ENCODE measurements around the gene IL27RA.

Gene IL27RA

GRCh38 chr19:14090509-14091080 lies 59.0 kb downstream of the IL27RA start, which contains the start of gene SAMD1:
Gene SAMD1 (minus strand): TSS chr19:14090751.
- no peak for DNase-seq

GRCh38 chr19:14091081-14091812 lies 59.7 kb downstream of the IL27RA start:
- no peak for DNase-seq

GRCh38 chr19:14091813-14092462 lies 60.4 kb downstream of the IL27RA start:
- DNase-seq, result no peak

- no peak for DNase-seq
Observed at GRCh38 chr19:14093117-14093823, 61.7 kb downstream of the IL27RA start.

GRCh38 chr19:14094854-14095253 lies 63.3 kb downstream of the IL27RA start:
- DNase-seq, result no peak

- no peak for DNase-seq
Observed at GRCh38 chr19:14096272-14096992, 64.9 kb downstream of the IL27RA start.

- DNase-seq, result no peak
Observed at GRCh38 chr19:14097532-14098151, 66.1 kb downstream of the IL27RA start.

- no peak for DNase-seq
Observed at GRCh38 chr19:14101003-14101545, 69.5 kb downstream of the IL27RA start.

GRCh38 chr19:14102102-14102696 lies 70.6 kb downstream of the IL27RA start:
- no peak for DNase-seq

- no peak for DNase-seq
Observed at GRCh38 chr19:14102756-14103155, 71.2 kb downstream of the IL27RA start.

Measured in cortex of kidney (tissue), 1 donor.